ENCODE results near the gene PGRMC2.

The PGRMC2 gene

GRCh38 chr4:128220286-128221235, 67.1 kb downstream of the PGRMC2 start:
- no peak for DNase-seq (ENCODE audit: low read depth in 2 of 2)

Measured in stimulated activated CD4-positive, alpha-beta T cell treated with anti-CD3 and anti-CD28 coated beads, Interleukin-15, amount 100 ng/mL, for 48 hours (primary cell).